Spleen (tissue), 7 donors: Measurements from ENCODE around the gene TRABD.

ENCODE experiments used
- POLR2A ChIP-seq, 3 donors: fragments of 450-650 bp; IDR thresholded peaks; one replicate each; pipeline ENCODE4 v1.5.1; 2017; ENCODE audit warnings: antibody characterized with exemption in 3 of 3, mild to moderate bottlenecking in 1 of 3
- POLR2AphosphoS5 ChIP-seq, 3 donors: sonication (generic); formaldehyde crosslinking; IDR thresholded peaks; one replicate each; pipeline ENCODE4 v1.5.1; 2017; ENCODE audit warnings: antibody characterized with exemption in 3 of 3
- TF ChIP-seq, protein P1 (sequence below), 11 experiments: fragments of 200-600 bp in 7 of 11; fragments of 450-650 bp in 4 of 11; sonication (generic) in 4 of 11; IDR thresholded peaks in 8 of 11; conservative IDR thresholded peaks in 3 of 11; 1 replicate in 7 of 11; 2 replicates in 4 of 11; pipeline versions ENCODE4 v1.4.0 to v1.8.0; 2016 to 2021; ENCODE audit warnings: antibody characterized with exemption in 11 of 11, inconsistent platforms in 4 of 11, mild to moderate bottlenecking in 1 of 11
- donor health status: DM: no; HTN: no; CAD: no; lungs with moderate emphysema.
- donor health status: DM: no; HTN: no; CAD: no.
- donor health status: DM: no; HTN: no; CAD: no.

DNA sequence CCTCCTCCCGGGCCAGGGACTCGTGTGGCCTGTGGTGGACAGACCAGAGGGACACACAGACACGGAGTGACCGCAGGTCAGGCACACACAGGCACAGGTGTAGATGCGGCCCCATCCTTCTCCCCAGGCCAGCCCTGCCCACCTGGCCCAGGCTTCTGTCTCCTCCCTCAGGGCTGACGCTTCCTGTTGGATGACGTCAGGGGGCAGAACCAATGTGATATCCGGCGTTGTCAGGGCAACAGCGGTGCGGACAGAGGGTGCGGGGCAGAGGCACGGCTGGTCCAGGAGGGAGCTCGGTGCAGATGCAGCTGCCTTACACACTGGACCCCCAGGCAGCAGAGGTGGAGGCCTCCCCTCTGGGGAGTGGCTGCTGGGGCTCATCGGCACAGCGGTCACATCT, 62.0 kb downstream of the TRABD start:
- TF ChIP-seq, protein P1, sequence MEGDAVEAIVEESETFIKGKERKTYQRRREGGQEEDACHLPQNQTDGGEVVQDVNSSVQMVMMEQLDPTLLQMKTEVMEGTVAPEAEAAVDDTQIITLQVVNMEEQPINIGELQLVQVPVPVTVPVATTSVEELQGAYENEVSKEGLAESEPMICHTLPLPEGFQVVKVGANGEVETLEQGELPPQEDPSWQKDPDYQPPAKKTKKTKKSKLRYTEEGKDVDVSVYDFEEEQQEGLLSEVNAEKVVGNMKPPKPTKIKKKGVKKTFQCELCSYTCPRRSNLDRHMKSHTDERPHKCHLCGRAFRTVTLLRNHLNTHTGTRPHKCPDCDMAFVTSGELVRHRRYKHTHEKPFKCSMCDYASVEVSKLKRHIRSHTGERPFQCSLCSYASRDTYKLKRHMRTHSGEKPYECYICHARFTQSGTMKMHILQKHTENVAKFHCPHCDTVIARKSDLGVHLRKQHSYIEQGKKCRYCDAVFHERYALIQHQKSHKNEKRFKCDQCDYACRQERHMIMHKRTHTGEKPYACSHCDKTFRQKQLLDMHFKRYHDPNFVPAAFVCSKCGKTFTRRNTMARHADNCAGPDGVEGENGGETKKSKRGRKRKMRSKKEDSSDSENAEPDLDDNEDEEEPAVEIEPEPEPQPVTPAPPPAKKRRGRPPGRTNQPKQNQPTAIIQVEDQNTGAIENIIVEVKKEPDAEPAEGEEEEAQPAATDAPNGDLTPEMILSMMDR (IDR thresholded peaks at IDR 0.05 in 8 of 11, conservative IDR thresholded peaks at IDR 0.05 in 3 of 11): no peak
- TF ChIP-seq POLR2AphosphoS5 (IDR thresholded peaks at IDR 0.05) (peak; percentile 31 to 63 (median 52)), POLR2A (IDR thresholded peaks at IDR 0.05) (no peak)
